ENCODE results near the gene RPH3AL. TPM values are rescaled to one million over a fixed set of nuclear protein-coding genes. Genes with fewer than 3 reads are reported as not detected.
"Not testable (repeated sequence)": the region's sequence is repeated elsewhere in the genome, so short reads cannot be mapped to it uniquely, and the experiment has no call there.

Gene RPH3AL
- total RNA-seq, 1 donor from 2014 or later, result 6.0 TPM

- ATAC-seq (ENCODE audit: low read depth) (no peak), DNase-seq (no peak)
- Mint-ChIP-seq H3K4me3 (no peak overlapping the region), H3K36me3 (ENCODE audit: low read depth) (peaks cover 6% of the 10 kb centered on the region), H3K9me3 (peaks cover 9% of the 10 kb centered on the region), H3K27me3 (no peaks in the 10 kb centered on the region), H3K27ac (no peak overlapping the region), H3K4me1 (peaks cover 6% of the 10 kb centered on the region)
- intact Hi-C loops (cut with micrococcal nuclease), result loop anchor here (10.0 kb wide), 2 partner anchors 574 to 784 kb away; partner anchors contain the start of genes GLOD4, MRM3 and TIMM22
- POLR2A ChIA-PET, result no interaction called here
- TF ChIP-seq CTCF (IDR thresholded peaks at IDR 0.05), result no peak
- CTCF ChIA-PET, result no interaction called here
These were observed 142.2 kb downstream of the RPH3AL start for GRCh38 chr17:210402-210801.

GRCh38 chr17:208429-208828 lies 144.2 kb downstream of the RPH3AL start:
- ATAC-seq (ENCODE audit: low read depth) (no peak), DNase-seq (no peak)
- peaks cover 9% of the 10 kb centered on the region for H3K9me3 Mint-ChIP-seq
- H3K4me1 Mint-ChIP-seq, result no peaks in the 10 kb centered on the region
- H3K4me3 Mint-ChIP-seq, result no peak overlapping the region
- intact Hi-C loops (cut with micrococcal nuclease), result no loop called here
- no peaks in the 10 kb centered on the region for H3K27me3 Mint-ChIP-seq
- ChIA-PET POLR2A (no interaction called here), CTCF (no interaction called here)
- H3K27ac Mint-ChIP-seq, result no peak overlapping the region
- TF ChIP-seq CTCF (IDR thresholded peaks at IDR 0.05), result no peak
- peaks cover 6% of the 10 kb centered on the region for H3K36me3 Mint-ChIP-seq (ENCODE audit: low read depth)

GRCh38 chr17:207775-208174 lies 144.8 kb downstream of the RPH3AL start:
- intact Hi-C loops (cut with micrococcal nuclease), result no loop called here
- DNase-seq (no peak), ATAC-seq (ENCODE audit: low read depth) (no peak)
- Mint-ChIP-seq H3K4me1 (no peaks in the 10 kb centered on the region), H3K27ac (no peak overlapping the region), H3K9me3 (peaks cover 9% of the 10 kb centered on the region), H3K4me3 (no peak overlapping the region), H3K27me3 (no peaks in the 10 kb centered on the region), H3K36me3 (ENCODE audit: low read depth) (peaks cover 6% of the 10 kb centered on the region)
- ChIA-PET POLR2A (no interaction called here), CTCF (no interaction called here)
- no peak for TF ChIP-seq CTCF (IDR thresholded peaks at IDR 0.05)

GRCh38 chr17:206941-207560 lies 145.6 kb downstream of the RPH3AL start:
- no peak overlapping the region for H3K27ac Mint-ChIP-seq
- POLR2A ChIA-PET, result no interaction called here

GRCh38 chr17:206484-206883 lies 146.1 kb downstream of the RPH3AL start:
- H3K27ac Mint-ChIP-seq; H3K4me3 Mint-ChIP-seq; DNase-seq; H3K9me3 Mint-ChIP-seq; intact Hi-C loops (cut with micrococcal nuclease); CTCF ChIA-PET; H3K36me3 Mint-ChIP-seq (ENCODE audit: low read depth); H3K4me1 Mint-ChIP-seq; ATAC-seq (ENCODE audit: low read depth); H3K27me3 Mint-ChIP-seq: not testable (repeated sequence)
- POLR2A ChIA-PET, result interaction anchor here (0.6 kb wide), 1 partner anchor 549 kb away, joined by 3 read pairs; no protein-coding TSS in a partner anchor

More at GRCh38 chr17:206941-207560, 145.6 kb downstream of the RPH3AL start:
- Mint-ChIP-seq H3K27me3 (no peaks in the 10 kb centered on the region), H3K9me3 (peaks cover 9% of the 10 kb centered on the region), H3K4me1 (no peaks in the 10 kb centered on the region), H3K4me3 (no peak overlapping the region), H3K36me3 (ENCODE audit: low read depth) (peaks cover 3% of the 10 kb centered on the region)
- DNase-seq, result no peak
- TF ChIP-seq CTCF (IDR thresholded peaks at IDR 0.05), result no peak
- no peak for ATAC-seq (ENCODE audit: low read depth)
- intact Hi-C loops (cut with micrococcal nuclease), result no loop called here
- CTCF ChIA-PET, result no interaction called here

- ChIA-PET POLR2A (interaction anchor here (0.6 kb wide), 1 partner anchor 549 kb away, joined by 3 read pairs; no protein-coding TSS in a partner anchor), CTCF (no interaction called here)
- H3K27me3 Mint-ChIP-seq, result no peaks in the 10 kb centered on the region
- H3K4me1 Mint-ChIP-seq, result no peaks in the 10 kb centered on the region
- no peak overlapping the region for H3K27ac Mint-ChIP-seq
- no peak overlapping the region for H3K4me3 Mint-ChIP-seq
- intact Hi-C loops (cut with micrococcal nuclease), result no loop called here
- H3K9me3 Mint-ChIP-seq, result peaks cover 9% of the 10 kb centered on the region
- DNase-seq (no peak), ATAC-seq (ENCODE audit: low read depth) (no peak)
- H3K36me3 Mint-ChIP-seq (ENCODE audit: low read depth), result no peaks in the 10 kb centered on the region
- no peak for TF ChIP-seq CTCF (IDR thresholded peaks at IDR 0.05)
These were observed 146.8 kb downstream of the RPH3AL start for GRCh38 chr17:205817-206216.

Data from activated B cell treated with CpG ODN at 0.5 μM for 24 hours (primary cell).